ENCODE measurements around the gene CCNL2.

The CCNL2 gene

DNA sequence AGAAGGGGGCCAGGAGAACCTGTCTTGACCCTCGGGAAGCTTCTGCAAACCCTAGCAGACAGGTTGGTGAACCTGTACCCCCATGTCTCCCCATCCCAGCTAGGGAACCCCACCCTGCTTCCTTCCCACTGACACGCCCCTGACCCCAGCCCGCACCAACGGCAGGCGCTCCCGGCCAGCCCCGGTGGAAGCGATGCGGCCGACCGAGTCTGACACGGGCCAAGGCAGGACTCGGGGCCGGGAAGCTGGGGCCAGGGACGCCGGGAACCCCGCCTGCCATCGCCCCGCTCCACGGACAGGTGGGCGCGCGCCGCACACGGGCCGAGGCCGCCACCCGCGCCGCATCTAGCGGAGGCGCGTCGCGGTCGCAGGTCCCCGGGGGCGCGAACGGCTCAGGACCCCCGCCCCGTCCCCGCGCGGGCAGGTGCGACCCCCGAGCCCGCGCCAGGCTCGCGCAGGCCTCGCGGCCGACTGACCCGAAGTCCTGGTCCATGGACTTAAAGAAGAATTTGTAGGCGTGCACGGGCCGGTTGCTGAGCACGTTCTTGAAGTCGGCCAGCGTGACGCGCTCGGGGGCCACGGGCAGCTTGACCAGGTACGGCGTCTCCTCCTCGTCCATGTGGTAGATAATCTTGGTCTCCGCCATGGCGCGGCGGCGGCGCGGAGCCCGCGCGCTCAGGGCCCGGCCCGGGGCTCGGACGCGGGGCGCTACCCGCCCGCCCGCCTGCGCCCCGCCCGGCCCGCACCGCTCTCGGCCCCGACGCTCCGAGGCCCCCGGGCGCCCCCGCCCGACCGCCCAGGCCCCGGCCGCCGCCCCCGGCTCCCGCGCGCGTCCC is 50.5 kb downstream of the CCNL2 start:
- DNase-seq: no peak
- intact Hi-C loops (cut with DNase I): loop anchor here (1.0 kb wide), 1 partner anchor 40 kb away; the partner anchor contains the start of gene PUSL1

DNA sequence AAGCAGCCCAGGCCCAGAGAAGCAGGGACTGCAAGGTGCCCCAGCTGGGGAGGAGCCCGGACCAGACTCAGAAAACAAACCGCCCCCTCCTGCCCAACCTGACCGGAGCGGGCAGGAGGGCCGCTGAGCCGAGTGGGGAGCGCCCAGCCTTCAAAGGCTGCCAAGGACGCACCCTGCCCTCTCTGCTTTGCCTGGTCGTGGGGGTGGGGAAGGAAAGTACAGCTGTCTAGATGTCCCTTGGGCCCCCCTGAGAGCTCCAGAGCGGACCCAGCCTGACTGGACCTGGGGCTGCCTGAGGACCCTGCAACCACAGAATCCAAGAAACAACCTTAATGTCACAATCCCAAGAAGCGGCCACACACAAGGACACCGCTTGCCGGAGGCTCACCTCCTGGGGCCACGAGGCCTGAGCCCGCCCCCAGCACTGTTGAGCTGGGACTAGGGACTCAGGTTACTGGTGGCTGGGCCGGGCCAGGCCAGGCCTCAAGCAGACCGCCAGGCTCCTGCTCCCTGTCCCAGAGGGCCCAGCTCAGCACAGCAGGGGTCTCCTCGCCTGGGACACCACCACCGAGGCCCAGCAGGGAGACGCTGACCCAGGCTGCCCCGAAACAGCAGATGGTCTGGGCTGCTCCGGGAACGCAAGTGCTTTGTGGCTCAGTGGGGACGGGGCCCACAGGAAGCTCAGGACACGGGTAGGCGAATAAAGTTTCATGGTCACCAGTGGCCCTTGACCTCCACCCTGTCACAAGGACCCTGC is 51.3 kb downstream of the CCNL2 start:
- intact Hi-C loops (cut with DNase I): no loop called here
- no peak for DNase-seq

DNA sequence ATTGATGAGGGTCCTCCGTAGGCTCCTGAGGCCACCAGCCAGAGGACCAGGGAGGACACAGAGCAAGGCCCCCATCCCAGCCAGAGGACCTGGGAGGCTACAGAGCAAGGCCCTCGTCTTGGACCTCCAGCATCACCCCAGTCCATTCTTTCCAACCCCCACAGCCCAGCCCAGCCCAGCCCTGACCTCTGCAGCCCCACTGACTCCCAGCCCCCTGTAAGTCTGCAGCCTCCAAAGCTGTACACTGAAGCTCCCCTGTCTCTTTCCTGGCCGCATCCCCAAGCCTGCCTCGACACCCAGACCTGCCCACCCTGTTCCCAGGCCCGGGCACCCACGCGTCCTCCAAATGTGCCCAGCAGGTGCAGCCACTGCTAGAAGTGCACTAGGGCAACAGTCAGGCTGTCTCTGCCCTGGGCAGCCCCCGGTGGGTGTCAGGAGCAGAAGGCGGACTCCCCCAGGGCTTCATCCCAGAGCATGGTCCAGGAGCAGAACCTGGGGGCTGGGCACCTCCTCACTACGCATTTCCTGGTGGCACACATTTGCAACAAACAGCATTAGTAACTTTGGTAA is 52.0 kb downstream of the CCNL2 start:
- intact Hi-C loops (cut with DNase I): no loop called here
- DNase-seq: no peak

DNA sequence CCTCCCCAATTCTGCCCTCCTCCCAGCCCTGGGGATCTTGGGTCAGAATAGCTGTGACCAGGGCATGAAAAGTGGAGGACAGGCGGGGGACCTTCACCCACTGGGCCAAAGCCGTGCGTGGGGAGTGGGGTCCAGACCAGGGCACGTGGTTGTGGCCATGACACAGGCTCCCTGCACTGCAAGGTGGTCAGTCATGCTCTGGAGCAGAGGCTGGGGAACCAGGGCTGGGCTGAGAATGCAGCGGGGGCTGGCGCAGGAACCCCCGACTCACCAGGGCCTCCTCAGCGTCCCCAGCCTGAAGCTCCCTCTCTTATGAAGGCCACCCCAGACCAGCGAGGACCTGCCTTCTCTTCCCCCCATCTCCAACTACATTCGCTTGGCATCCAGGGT is 52.6 kb downstream of the CCNL2 start:
- intact Hi-C loops (cut with DNase I): no loop called here

DNA sequence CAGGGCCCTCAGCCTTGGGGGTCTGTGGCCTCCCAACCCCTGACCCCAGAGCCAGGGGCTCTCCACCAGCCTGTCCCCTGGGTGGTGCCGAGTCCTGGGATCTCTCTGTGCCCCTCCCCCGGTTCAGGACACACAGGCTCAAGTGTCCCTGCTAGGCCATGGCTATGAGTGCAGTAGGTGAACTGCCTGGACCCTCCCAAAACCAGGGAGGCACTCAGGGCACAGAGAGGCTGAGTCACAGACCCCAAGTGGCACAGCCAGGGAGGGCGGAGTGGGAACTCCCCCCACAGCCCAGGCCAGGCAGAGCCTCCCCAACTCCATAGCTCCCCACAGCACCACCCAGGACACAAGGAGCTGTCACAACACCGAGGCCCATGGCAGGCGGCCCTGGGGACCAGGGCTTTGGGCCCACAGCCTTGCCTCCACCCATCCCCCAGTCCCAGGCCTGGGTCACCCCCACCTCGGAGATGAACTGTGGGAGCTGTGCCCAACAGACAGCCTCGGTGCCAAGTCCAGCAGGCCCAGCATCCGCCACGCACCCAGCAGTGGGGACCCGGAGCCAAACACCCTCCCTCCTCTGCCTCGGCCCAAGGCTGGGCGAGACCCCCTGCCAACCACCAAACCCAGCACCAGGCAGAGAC is 53.2 kb downstream of the CCNL2 start:
- intact Hi-C loops (cut with DNase I): no loop called here
- peak in 1 of 10 donors; percentile 42 for DNase-seq

More for the DNA sequence above, 52.6 kb downstream of the CCNL2 start:
- DNase-seq: no peak

DNA sequence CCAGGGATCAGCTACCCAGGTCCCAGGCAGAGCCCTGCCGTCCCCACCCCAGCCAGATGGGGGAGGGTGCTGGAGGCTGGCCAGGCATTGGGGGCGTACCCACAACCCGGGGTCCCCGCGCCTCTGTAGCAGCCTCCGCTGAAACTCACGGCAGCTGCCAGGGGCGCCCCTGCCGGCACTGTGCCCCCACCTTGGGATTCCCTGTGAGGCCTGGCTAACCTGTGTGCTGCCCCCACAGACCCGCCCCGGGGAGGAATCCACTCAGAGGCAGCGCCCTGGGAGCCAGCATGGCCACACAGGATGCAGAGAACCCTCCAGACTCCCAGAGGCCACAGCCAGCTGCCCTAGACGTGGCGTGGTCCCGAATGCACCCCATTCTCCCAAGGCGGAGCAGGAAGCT is 53.8 kb downstream of the CCNL2 start:
- intact Hi-C loops (cut with DNase I): no loop called here
- DNase-seq: no peak

DNA sequence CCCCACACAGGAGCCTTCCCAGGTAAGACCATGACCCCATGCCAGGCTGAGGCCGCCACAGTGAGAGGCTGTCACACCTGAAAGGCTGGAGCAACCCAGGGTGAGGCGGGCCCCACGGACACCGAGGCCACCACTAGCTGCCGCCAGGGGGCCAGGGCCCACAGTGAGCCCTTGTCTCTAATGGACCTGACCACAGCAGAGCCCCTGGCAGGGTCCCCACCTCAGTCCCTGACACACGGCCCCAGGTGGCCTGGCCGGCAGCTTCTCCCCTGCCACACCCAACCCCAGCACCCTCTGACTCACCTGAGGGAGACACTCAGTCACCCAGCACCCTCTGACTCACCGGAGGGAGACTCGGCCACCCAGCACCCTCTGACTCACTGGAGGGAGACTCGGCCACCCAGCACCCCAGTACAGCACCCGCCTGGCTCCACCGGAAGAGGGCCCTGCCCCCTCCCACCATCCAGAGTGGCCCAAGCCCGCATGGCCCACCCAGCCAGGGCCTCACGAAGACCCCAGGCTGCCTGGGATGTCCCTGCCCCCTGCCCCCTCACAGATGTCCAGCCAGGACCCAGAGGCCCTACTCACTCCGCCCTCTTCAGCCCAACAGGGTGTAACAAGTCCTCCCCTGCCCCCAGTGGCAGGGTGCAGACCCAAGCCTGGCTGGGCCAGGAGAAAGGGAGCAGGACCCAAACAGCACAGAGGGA is 54.3 kb downstream of the CCNL2 start:
- DNase-seq: no peak
- intact Hi-C loops (cut with DNase I): no loop called here

DNA sequence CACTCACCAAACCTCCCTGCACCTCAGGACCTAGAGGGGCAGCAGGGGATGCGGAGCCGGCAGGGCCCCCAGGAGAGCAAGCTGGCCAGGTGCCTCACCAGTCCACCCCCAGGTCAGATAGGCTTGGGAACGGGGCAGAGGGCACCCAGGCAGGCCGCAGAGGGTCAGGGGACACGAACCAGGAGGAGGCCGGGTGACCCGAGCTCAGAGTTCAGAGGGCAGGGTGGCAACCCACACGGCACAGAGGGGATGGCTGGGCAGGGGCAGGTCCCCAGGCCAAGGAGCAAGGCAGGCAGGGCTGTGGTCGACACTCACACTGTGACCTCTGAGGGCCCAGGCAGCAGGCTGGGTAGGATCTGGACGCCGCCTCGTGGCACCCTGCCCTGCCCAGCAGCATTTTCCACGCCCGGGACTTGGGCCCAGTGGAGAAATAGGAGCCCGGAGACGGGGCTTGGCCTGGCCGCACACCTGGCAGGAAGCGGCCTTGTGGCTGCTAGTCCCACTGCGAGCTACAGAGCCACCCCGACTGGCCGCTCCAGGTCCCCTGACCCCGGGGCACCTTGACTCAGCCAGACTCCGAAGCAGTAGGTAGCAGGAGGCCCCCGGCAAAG is 55.2 kb downstream of the CCNL2 start:
- intact Hi-C loops (cut with DNase I): no loop called here
- no peak for DNase-seq

DNA sequence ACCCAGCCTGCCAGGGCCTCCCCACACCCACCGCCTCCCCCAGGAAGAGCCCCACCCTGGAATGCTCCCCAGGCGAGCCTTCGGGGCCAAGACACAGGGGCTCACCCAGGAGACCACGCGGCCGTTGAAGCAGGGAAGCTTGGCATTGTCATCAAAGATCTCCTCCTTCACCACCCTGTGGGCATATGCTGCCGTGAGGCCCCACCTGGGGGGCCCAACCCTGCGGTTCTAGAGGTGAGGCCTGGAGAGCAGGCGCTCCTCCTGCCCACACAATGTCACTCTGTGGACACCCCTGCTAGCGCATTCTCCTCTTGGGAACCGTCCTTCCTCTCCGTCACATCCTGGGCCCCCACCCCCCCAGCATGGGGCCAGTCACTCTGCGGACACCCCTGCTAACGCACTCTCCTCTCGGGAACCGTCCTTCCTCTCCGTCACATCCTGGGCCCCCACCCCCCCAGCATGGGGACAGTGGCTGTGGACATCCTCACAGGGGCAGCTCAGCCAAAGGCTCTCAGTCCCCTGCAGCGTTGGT is 56.5 kb downstream of the CCNL2 start:
- intact Hi-C loops (cut with DNase I): no loop called here
- no peak for DNase-seq

DNA sequence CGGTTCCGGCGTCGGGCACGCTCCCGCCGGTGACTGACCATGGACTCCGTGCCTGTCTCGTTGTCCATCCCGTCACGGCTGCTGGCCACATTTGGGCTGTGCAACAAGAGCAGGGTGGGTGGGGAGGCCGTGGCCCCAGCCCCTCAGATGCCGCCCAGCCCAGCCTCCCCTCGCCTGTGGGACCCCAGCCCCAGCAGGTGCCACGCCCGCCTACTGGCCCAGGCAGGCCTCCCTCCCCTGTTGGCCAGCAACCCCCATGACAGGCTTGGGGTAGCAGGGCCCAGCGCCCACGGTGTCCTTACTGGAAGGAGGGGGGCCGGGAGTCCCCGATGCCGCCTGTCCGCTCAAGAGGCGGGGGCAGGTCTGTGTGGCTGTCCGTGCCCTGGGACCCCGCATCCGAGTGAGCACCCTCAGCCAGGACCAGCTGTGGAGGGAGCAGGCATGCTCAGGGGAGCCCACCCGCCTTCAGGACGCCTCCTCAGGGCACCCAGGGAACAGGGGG is 57.0 kb downstream of the CCNL2 start:
- intact Hi-C loops (cut with DNase I): no loop called here
- no peak for DNase-seq

DNA sequence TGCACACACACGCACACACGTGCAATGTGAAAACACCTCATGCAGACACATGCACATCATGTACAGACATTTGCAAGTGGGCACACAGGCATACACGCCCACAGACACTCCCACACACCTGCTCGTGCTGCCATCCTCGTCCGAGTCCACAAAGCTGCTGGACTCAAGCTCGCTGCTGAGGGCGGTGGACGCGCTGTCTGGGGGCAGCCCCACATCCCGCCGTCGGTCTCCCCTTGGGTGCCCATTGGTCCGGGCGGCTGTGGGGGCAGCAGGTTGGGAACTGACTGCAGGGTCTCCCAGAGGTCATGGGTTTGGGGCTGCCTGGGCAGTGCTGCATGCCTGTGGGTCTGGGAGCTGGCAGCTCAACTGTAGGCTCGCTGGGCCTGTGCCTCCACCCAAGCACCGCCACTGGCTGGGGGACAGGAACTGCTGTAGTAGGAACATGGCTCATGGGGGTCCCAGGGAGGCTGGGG is 57.5 kb downstream of the CCNL2 start:
- no peak for DNase-seq
- intact Hi-C loops (cut with DNase I): no loop called here

DNA sequence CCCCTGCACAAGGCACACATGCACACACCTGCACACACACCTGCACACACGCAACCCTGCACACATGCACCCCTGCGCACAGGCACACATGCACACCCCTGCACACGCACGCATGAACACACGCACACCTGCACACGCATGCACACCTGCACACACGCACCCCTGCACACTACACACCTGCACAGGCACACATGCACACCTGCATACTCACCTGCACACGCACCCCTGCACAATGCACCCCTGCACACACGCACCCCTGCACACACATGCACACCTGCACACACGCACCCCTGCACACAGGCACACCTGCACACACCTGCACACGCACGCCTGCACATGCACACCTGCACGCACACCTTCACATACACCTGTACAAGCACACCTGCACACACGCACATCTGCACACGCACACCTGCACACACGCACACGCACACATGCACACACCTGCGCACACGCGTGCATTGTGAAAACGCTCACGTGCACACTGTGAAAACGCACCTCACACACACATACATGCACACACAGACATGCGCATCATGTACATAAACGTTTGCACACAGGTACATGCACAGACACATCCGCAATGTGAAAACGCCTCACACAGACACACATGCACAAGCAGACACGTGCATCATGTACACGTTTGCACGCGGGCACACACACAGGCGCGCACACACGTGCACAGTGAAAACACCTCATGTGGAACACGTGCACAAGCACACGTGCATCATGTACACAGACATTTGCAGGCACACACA is 58.2 kb downstream of the CCNL2 start:
- intact Hi-C loops (cut with DNase I): no loop called here
- no peak for DNase-seq

DNA sequence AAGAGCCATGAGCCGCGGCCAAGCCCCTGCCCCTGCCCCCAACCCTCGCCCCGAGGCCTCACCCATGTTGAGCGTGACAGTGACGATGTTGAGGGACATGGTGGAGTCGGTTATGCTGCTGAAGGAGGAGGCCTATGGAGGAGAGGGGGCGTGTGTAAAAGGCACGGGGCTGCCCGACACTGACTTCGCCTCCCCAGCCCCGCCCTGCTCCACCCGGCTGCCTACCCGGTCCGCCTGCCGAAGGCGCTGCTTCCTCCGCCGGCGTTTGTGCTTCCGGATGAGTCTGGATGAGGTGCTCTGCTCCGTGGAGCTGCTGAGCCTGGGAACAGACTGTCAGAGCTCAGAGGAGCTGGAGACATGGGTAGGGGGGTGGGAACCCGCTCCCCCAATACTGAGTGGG is 59.0 kb downstream of the CCNL2 start:
- intact Hi-C loops (cut with DNase I): no loop called here
- no peak for DNase-seq

DNA sequence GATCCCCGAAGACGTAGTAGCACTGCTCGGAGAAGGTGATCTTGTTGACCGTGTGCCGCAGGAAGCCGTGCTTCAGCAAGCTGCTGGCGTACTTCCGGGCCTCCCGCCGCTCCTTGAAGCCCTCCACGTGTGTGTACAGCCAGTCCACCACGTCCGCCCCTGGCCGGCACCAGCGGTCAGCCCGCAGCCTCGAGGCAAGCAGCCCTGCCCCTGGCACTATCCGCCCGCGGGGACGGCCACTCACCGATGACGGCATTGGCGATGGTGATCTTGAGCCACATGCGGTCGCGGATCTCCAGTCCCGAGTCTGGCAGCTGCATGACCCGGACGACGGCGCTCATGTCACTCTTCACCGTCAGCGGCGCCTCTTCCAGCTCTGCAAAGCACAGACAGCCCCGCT is 60.9 kb downstream of the CCNL2 start:
- no peak for DNase-seq
- intact Hi-C loops (cut with DNase I): no loop called here

DNA sequence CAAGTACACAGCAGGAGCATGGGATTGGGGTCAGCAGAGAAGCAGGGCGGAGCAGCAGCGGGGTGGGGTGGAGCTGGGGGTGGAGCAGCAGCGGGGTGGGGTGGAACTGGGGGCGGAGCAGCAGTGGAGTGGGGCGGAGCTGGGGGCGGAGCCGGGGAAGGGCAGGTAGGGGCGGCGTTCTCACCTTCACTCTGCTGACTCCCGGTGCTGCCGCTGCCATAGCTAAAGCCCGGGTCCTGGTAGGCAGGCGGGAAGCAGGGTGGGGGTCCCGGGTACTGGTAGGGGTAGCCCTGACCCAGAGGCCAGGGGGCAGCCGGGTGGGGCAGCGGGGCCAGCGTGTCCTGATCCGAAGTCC is 61.4 kb downstream of the CCNL2 start:
- intact Hi-C loops (cut with DNase I): no loop called here
- no peak for DNase-seq

DNA sequence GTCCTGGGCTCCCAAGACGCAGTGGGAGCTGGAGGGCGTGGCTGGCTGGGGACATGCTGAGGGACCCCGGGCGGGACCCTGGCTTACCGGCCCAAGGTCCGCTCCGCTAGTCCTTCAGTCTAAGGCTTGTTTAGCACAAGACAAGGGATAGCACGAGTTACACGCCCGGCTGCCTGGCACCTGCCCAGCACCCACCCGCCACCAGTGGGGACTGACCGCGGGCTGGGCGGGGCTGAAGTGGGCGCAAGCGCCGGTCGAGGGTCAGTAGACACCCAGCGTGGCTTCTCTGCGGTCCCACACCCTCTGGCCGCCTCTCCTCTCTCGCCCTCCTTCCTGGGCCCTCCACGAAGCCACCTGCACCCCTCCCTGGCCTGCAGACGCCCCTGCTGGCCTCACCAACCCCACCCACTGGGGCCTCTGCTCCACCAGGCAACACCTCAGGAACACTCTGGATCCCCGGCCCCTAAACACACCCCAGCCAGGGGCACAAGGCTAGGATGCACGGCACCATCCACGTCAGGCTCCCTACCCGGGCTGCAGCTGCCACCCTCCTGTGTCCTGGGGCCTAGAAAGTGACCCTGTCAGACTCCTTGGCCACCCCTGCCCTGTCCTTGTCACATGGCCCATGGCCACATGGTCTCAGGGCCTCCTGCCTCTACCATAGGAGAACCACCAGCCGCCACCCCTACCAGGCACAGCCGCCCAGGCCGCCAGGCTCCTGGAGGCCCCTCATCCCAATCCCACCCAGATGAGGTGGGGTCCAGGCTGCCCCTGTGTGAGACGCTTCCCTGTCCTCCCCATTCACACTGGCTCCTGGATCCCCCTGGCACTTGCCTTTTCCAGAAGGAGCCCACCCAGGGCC is 62.0 kb downstream of the CCNL2 start:
- intact Hi-C loops (cut with DNase I): no loop called here
- DNase-seq: no peak

DNA sequence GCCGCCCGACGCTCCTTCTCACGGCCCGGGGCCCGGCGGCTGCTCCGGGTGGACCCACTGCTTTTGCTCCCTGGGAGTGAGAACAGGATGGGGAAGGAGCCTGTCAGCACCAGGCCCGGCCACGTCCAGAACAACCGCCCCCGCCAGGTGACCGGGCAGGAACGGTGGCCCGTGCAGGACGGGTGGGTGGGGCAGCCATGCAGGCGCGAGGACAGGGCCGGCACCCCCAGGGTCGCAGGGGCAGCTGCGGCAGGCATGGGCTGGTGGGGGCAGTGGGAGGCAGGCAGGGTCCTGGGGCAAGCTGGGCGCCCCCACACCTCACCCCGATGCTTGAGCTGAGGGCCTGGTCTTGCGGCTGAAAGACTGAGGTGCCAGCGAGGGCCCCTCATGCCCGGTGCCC is 62.7 kb downstream of the CCNL2 start:
- intact Hi-C loops (cut with DNase I): no loop called here
- DNase-seq: no peak

DNA sequence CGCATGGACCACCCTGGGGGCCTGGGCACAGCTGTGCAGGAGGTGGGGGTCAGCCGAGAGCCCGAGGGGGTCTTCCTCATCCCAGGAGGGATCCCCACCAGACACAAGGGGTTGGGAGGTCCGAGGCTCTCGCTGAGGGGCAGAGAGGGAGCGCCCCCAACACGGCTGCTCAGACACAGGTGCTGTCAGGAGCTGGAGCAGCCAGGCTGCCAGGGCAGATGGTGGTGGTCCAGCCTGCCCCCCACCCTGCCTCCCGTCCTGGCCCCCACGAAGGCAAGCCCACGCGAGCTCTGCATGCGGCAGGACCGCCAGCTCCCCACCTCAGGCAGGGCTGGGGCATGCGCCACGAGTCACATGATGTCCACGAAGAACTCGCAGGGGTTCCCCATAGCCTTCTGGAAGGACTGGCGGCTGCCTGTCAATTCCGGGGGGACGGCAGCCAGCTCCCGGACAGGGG is 63.3 kb downstream of the CCNL2 start:
- intact Hi-C loops (cut with DNase I): no loop called here
- no peak for DNase-seq
